HepG2 (cell line): Measurements from ENCODE around the gene PLBD1. TPM values are rescaled to one million over a fixed set of nuclear protein-coding genes. Genes with fewer than 3 reads are reported as not detected.

ENCODE experiments used
- ATAC-seq: fragments of 200-7000 bp; cut with Tn5 transposase; 3 replicates; pipeline ENCODE4 v1.9.1; 2020; ENCODE audit warnings: mild to moderate bottlenecking, moderate library complexity
- BruUV-seq: library from RNA; stranded (reverse); fragments of 400-500 nt; replicated peaks from 2 replicates; lab custom pipeline; 2021; lab: Mats Ljungman, UMichigan
- CTCF ChIA-PET: fragments of 300-600 bp; formaldehyde crosslinking; extraction: SDS; loops from one replicate; lab custom pipeline; 2021; ENCODE audit warnings: low total read pairs, inconsistent platforms, low intra/inter-chr PET ratio; lab: Yijun Ruan, JAX
- POLR2A ChIA-PET: fragments of 350-600 bp; sonication (Branson Sonifier 250); formaldehyde crosslinking; loops from one replicate; lab custom pipeline; 2020; ENCODE audit warnings: antibody characterized with exemption, inconsistent platforms; lab: Yijun Ruan, JAX
- DNase-seq: peaks from one replicate; pipeline ENCODE4 v3.0.0-alpha.2; 2015; ENCODE audit warnings: low spot score
- FAIRE-seq: peaks from 3 replicates; lab custom pipeline; 2011; peaks lifted over from hg19 to GRCh38; lab: Jason Lieb, UNC
- H2AFZ ChIP-seq: one replicate; pipeline ENCODE4 v1.6.1; 2011; ENCODE audit warnings: low read length, inconsistent platforms
- H3K27ac ChIP-seq: fragments of 300-600 bp; 3 replicates; pipeline ENCODE4 v1.8.0; 2011; ENCODE audit warnings: mixed run types, mild to moderate bottlenecking, mixed read lengths, low read length, inconsistent platforms; ENCODE audit not compliant: insufficient read depth; ENCODE audit errors: extremely low read length
- H3K27me3 ChIP-seq, 2 experiments: fragments of 200-600 bp in 1 of 2; 2 replicates in 1 of 2; 3 replicates in 1 of 2; pipeline versions ENCODE4 v1.6.0 to v1.8.0; 2011; ENCODE audit warnings: low read length in 2 of 2, mild to moderate bottlenecking in 2 of 2, moderate library complexity in 2 of 2, inconsistent platforms in 1 of 2; ENCODE audit not compliant: insufficient read depth in 2 of 2, control insufficient read depth in 1 of 2
- H3K36me3 ChIP-seq, 2 experiments: fragments of 200-600 bp in 1 of 2; replicated peaks in 1 of 2; 2 replicates in 1 of 2; 3 replicates in 1 of 2; pipeline versions ENCODE4 v1.5.1 to v1.8.0; 2011; ENCODE audit warnings: low read length in 2 of 2, inconsistent platforms in 1 of 2; ENCODE audit not compliant: insufficient read depth in 2 of 2, control insufficient read depth in 1 of 2
- H3K4me1 ChIP-seq: 2 replicates; pipeline ENCODE4 v1.5.1; 2012; ENCODE audit warnings: low read length, inconsistent platforms; ENCODE audit not compliant: insufficient read depth
- H3K4me2 ChIP-seq: 2 replicates; pipeline ENCODE4 v1.6.0; 2011; ENCODE audit warnings: low read depth, low read length, inconsistent platforms
- H3K4me3 ChIP-seq, 3 experiments: fragments of 200-600 bp in 1 of 3; sonication (generic), shearing (Covaris generic) in 1 of 3; replicated peaks in 1 of 3; 2 replicates each; pipeline ENCODE4 v1.5.1; 2011 to 2016; ENCODE audit warnings: low read length in 3 of 3, inconsistent platforms in 2 of 3, low read depth in 2 of 3, mild to moderate bottlenecking in 2 of 3, control low read depth in 1 of 3, mixed read lengths in 1 of 3; ENCODE audit not compliant: insufficient read depth in 1 of 3
- H3K79me2 ChIP-seq: one replicate; pipeline ENCODE4 v1.6.1; 2011; ENCODE audit warnings: low read length, inconsistent platforms; ENCODE audit not compliant: insufficient read depth
- H3K9ac ChIP-seq: 2 replicates; pipeline ENCODE4 v1.6.0; 2011; ENCODE audit warnings: mild to moderate bottlenecking, low read depth, low read length, inconsistent platforms; ENCODE audit not compliant: insufficient read depth
- H3K9me3 ChIP-seq: 2 replicates; pipeline ENCODE4 v1.5.1; 2012; ENCODE audit warnings: mild to moderate bottlenecking, low read length
- H4K20me1 ChIP-seq: 2 replicates; pipeline ENCODE4 v1.6.0; 2011; ENCODE audit warnings: inconsistent platforms, mild to moderate bottlenecking, low read length, moderate library complexity; ENCODE audit not compliant: insufficient read depth
- CBX5 ChIP-seq: sonication (generic); formaldehyde crosslinking; IDR thresholded peaks from 2 replicates; pipeline ENCODE4 v1.4.0; 2020; ENCODE audit warnings: missing genetic modification reagents, borderline replicate concordance
- FIP1L1 ChIP-seq: fragments of 200-400 bp; formaldehyde crosslinking; IDR thresholded peaks from 2 replicates; pipeline ENCODE4 v1.6.1; 2018; ENCODE audit warnings: low read depth, mild to moderate bottlenecking, low read length, moderate library complexity, borderline replicate concordance; ENCODE audit not compliant: insufficient read depth
- HNRNPK ChIP-seq: fragments of 200-400 bp; formaldehyde crosslinking; IDR thresholded peaks from 2 replicates; pipeline ENCODE4 v1.6.1; 2018; ENCODE audit warnings: low read length, low read depth, moderate library complexity, mild to moderate bottlenecking; ENCODE audit not compliant: poor library complexity, severe bottlenecking
- KDM1A ChIP-seq: IDR thresholded peaks from 2 replicates; pipeline ENCODE4 v1.6.1; 2016; ENCODE audit warnings: missing compliant biosample characterization
- KDM5B ChIP-seq: sonication (generic); formaldehyde crosslinking; IDR thresholded peaks from 2 replicates; pipeline ENCODE4 v1.4.0; 2020; ENCODE audit warnings: missing genetic modification reagents, mild to moderate bottlenecking, borderline replicate concordance
- NR2F6 ChIP-seq, 2 experiments: IDR thresholded peaks; 2 replicates each; pipeline ENCODE4 v1.6.1; 2016; ENCODE audit warnings: antibody characterized with exemption in 1 of 2, mild to moderate bottlenecking in 1 of 2
- SMAD3 ChIP-seq: sonication (generic); formaldehyde crosslinking; IDR thresholded peaks from 2 replicates; pipeline ENCODE4 v1.4.0; 2020; ENCODE audit warnings: missing genetic modification reagents
- TOPORS ChIP-seq: sonication (generic); formaldehyde crosslinking; IDR thresholded peaks from 2 replicates; pipeline ENCODE4 v1.8.0; 2023; ENCODE audit warnings: mild to moderate bottlenecking, missing genetic modification reagents
- ZBTB21 ChIP-seq: sonication (generic); formaldehyde crosslinking; IDR thresholded peaks from 2 replicates; pipeline ENCODE4 v1.4.0; 2020; ENCODE audit warnings: missing genetic modification reagents
- ZBTB42 ChIP-seq: sonication (generic); formaldehyde crosslinking; IDR thresholded peaks from 2 replicates; pipeline ENCODE4 v1.5.0; 2020; ENCODE audit warnings: mild to moderate bottlenecking, missing genetic modification reagents
- ZC3H13 ChIP-seq: sonication (generic); formaldehyde crosslinking; IDR thresholded peaks from 2 replicates; pipeline ENCODE4 v1.8.1; 2023; ENCODE audit warnings: mild to moderate bottlenecking, missing genetic modification reagents, moderate library complexity
- ZNF160 ChIP-seq: sonication (generic); formaldehyde crosslinking; IDR thresholded peaks from 2 replicates; pipeline ENCODE4 v1.8.0; 2022; ENCODE audit warnings: mild to moderate bottlenecking, inconsistent platforms, missing genetic modification reagents
- ZNF331 ChIP-seq: sonication (generic); formaldehyde crosslinking; IDR thresholded peaks from 2 replicates; pipeline ENCODE4 v1.4.0; 2020; ENCODE audit warnings: missing genetic modification reagents
- ZNF790 ChIP-seq: sonication (generic); formaldehyde crosslinking; IDR thresholded peaks from 2 replicates; pipeline ENCODE4 v1.8.0; 2022; ENCODE audit warnings: missing genetic modification reagents, mild to moderate bottlenecking, borderline replicate concordance
- WGBS: methylation state at CpG from one replicate; pipeline ENCODE4 v1.1.6; 2017; ENCODE audit warnings: low lambda C conversion rate; 5-methylcytosine and 5-hydroxymethylcytosine counted together
- in situ Hi-C: cut with HindIII; loops from 2 replicates; pipeline ENCODE4 v1.10.0; 2017; ENCODE audit warnings: low pct_unique_long_range_greater_than_20kb; ENCODE audit not compliant: extremely low pct_ligation_motif_present
- intact Hi-C: fragments of 100-400 bp; cut with micrococcal nuclease; formaldehyde crosslinking; loops from one replicate; pipeline ENCODE4 v1.10.0; 2022; ENCODE audit not compliant: unreplicated experiment
- polyA plus RNA-seq, 8 experiments: library from polyadenylated mRNA; depleted of rRNA in 3 of 8; stranded (reverse) in 7 of 8; unstranded in 1 of 8; fragments of >200 nt; fragmentation: Illumina TruSeq in 4 of 8; extraction: Trizol in 4 of 8; gene quantifications; 2 replicates each; pipeline versions ENCODE4 v1.2.1 to v1.2.3, GENCODE V29; 2011 to 2016; ENCODE audit warnings: low read depth in 4 of 8, missing spikeins in 1 of 8, mixed read lengths in 1 of 8; ENCODE audit not compliant: insufficient read depth in 1 of 8
- total RNA-seq, 5 experiments: library from RNA; depleted of rRNA; stranded (reverse); fragments of >200 nt; fragmentation: Illumina TruSeq; extraction: Trizol; gene quantifications; 2 replicates each; pipeline ENCODE4 v1.2.3, GENCODE V29; 2016; ENCODE audit warnings: low read depth in 1 of 5
- TF ChIP-seq, protein P1 (sequence below): sonication (generic); formaldehyde crosslinking; IDR thresholded peaks from 2 replicates; pipeline ENCODE4 v1.4.0; 2020; ENCODE audit warnings: mild to moderate bottlenecking, missing genetic modification reagents
- TF ChIP-seq, protein P2 (sequence below): IDR thresholded peaks from 2 replicates; pipeline ENCODE4 v1.6.1; 2016; ENCODE audit warnings: low read depth
- TF ChIP-seq, protein P3 (sequence below): sonication (generic); formaldehyde crosslinking; IDR thresholded peaks from 2 replicates; pipeline ENCODE4 v1.4.0; 2020; ENCODE audit warnings: missing genetic modification reagents

The PLBD1 gene
- total and polyA plus RNA-seq, 2 of the 13 experiments (the other 11 are each of a cell fraction or from before 2014, with no cell fraction given) = not detected

DNA sequence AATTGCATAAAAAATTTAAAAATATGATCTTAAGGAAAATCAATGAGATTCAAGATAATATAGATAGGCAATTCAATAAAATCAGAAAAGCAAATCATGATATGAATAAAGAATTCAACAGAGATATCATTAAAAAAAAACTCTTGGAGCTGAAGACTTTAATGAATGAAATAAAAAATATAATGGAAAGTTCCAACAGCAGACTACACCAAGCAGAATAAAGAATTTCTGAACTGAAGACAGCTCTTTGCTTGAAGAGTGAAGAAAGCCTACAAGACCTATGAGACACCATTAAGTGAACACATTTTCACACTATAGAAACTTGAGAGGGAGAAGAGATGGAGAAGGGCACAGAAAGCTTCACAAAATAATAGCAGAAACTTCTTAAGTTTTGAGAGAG is 45.9 kb downstream of the PLBD1 start:
- intact Hi-C loops (no loop called here), in situ Hi-C loops (no loop called here)
- H3K27me3 ChIP-seq = no peaks in the 10 kb centered on the region; a peak in 1 of 5 replicates
- no peak for DNase-seq
- peaks cover 18% of the 10 kb centered on the region for H3K9me3 ChIP-seq
- H3K4me2 ChIP-seq = no peak overlapping the region
- H4K20me1 ChIP-seq = no peaks in the 10 kb centered on the region
- no peaks in the 10 kb centered on the region for H3K36me3 ChIP-seq
- H3K79me2 ChIP-seq = no peaks in the 10 kb centered on the region
- POLR2A ChIA-PET = no interaction called here
- no peak for FAIRE-seq
- no peak for ATAC-seq
- H3K4me1 ChIP-seq = no peaks in the 10 kb centered on the region
- H3K9ac ChIP-seq = no peak overlapping the region
- no peak overlapping the region for H3K27ac ChIP-seq
- TF ChIP-seq ZNF160 (CRISPR knock-in tag) (peak; percentile 81; the same call in 1 of the 2 replicates), FIP1L1 (no peak)
- BruUV-seq = no TSS peak
- CTCF ChIA-PET = no interaction called here
- H2AFZ ChIP-seq = no peak overlapping the region
- H3K4me3 ChIP-seq = no peak overlapping the region

DNA sequence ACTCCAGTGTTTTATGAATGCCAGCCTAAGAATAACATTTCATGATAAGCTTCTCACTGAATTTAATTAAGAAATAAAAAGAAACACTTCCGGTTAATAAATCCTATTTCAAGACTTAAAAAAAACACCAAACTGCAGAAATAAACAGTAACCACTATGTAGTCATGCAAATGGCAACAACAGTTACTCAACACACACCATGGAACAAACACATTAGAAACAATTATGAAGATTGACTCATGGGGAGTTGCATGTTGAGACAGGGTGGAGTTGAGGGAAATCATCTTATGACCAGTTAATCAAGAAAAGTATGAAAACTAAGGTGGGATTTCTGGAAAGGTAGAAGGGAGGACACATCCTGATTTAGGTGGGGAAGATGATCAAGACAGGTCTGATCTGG is 52.7 kb downstream of the PLBD1 start:
- Histone ChIP-seq H3K9ac (no peak overlapping the region), H3K27ac (no peak overlapping the region), H3K4me1 (no peaks in the 10 kb centered on the region), H3K79me2 (no peaks in the 10 kb centered on the region), H3K36me3 (no peaks in the 10 kb centered on the region), H4K20me1 (no peaks in the 10 kb centered on the region), H3K4me2 (no peak overlapping the region), H3K27me3 (no peaks in the 10 kb centered on the region; a peak in 1 of 5 replicates), H3K9me3 (no peaks in the 10 kb centered on the region), H3K4me3 (no peak overlapping the region), H2AFZ (no peak overlapping the region)
- DNase-seq (no peak), ATAC-seq (no peak), FAIRE-seq (no peak)
- intact Hi-C loops (no loop called here), in situ Hi-C loops (no loop called here)
- no TSS peak for BruUV-seq
- WGBS = 0% methylated on average over 1 of the region's 1 CpG
- ChIA-PET POLR2A (no interaction called here), CTCF (no interaction called here)
- TF ChIP-seq SMAD3 (no peak), ZC3H13 (CRISPR knock-in tag) (no peak), ZBTB21 (CRISPR knock-in tag) (no peak), ZNF790 (CRISPR knock-in tag) (no peak), ZBTB42 (CRISPR knock-in tag) (no peak), HNRNPK (no peak), NR2F6 (IDR thresholded peaks at IDR 0.05) (no peak), NR2F6 (CRISPR knock-in tag; IDR thresholded peaks at IDR 0.05) (no peak), TOPORS (no peak), CBX5 (no peak), KDM5B (no peak), KDM1A (CRISPR knock-in tag) (no peak), ZNF331 (CRISPR knock-in tag) (no peak)
- TF ChIP-seq, protein P1, sequence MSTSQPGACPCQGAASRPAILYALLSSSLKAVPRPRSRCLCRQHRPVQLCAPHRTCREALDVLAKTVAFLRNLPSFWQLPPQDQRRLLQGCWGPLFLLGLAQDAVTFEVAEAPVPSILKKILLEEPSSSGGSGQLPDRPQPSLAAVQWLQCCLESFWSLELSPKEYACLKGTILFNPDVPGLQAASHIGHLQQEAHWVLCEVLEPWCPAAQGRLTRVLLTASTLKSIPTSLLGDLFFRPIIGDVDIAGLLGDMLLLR (CRISPR knock-in tag) = no peak
- TF ChIP-seq, protein P2, sequence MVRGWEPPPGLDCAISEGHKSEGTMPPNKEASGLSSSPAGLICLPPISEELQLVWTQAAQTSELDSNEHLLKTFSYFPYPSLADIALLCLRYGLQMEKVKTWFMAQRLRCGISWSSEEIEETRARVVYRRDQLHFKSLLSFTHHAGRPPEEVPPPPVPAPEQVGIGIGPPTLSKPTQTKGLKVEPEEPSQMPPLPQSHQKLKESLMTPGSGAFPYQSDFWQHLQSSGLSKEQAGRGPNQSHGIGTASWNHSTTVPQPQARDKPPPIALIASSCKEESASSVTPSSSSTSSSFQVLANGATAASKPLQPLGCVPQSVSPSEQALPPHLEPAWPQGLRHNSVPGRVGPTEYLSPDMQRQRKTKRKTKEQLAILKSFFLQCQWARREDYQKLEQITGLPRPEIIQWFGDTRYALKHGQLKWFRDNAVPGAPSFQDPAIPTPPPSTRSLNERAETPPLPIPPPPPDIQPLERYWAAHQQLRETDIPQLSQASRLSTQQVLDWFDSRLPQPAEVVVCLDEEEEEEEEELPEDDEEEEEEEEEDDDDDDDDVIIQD (CRISPR knock-in tag) = no peak
- TF ChIP-seq, protein P3, sequence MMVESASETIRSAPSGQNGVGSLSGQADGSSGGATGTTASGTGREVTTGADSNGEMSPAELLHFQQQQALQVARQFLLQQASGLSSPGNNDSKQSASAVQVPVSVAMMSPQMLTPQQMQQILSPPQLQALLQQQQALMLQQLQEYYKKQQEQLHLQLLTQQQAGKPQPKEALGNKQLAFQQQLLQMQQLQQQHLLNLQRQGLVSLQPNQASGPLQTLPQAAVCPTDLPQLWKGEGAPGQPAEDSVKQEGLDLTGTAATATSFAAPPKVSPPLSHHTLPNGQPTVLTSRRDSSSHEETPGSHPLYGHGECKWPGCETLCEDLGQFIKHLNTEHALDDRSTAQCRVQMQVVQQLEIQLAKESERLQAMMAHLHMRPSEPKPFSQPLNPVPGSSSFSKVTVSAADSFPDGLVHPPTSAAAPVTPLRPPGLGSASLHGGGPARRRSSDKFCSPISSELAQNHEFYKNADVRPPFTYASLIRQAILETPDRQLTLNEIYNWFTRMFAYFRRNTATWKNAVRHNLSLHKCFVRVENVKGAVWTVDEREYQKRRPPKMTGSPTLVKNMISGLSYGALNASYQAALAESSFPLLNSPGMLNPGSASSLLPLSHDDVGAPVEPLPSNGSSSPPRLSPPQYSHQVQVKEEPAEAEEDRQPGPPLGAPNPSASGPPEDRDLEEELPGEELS (CRISPR knock-in tag) = no peak
